Mesodermal cell (in vitro differentiated cells): Measurements from ENCODE around the gene ESR2.
"Not testable (repeated sequence)": the region's sequence is repeated elsewhere in the genome, so short reads cannot be mapped to it uniquely, and the experiment has no call there.

ENCODE experiments used
- H3K27ac ChIP-seq: 2 replicates; pipeline ENCODE4 v1.7.0; 2013; ENCODE audit warnings: mild to moderate bottlenecking, low read depth, low read length, moderate library complexity; ENCODE audit not compliant: severe bottlenecking
- H3K36me3 ChIP-seq: 2 replicates; pipeline ENCODE4 v1.7.1; 2013; ENCODE audit warnings: mild to moderate bottlenecking, low read length, moderate library complexity; ENCODE audit not compliant: control insufficient read depth, insufficient read depth
- H3K4me1 ChIP-seq: one replicate; pipeline ENCODE4 v1.7.1; 2013; ENCODE audit warnings: mild to moderate bottlenecking, low read length; ENCODE audit not compliant: insufficient read depth, control insufficient read depth, poor library complexity, severe bottlenecking
- H3K4me3 ChIP-seq: 2 replicates; pipeline ENCODE4 v1.7.0; 2013; ENCODE audit warnings: low read length, control low read depth, mild to moderate bottlenecking; ENCODE audit not compliant: insufficient read depth, poor library complexity, severe bottlenecking; ENCODE audit errors: extremely low read depth
- H3K9me3 ChIP-seq: 2 replicates; pipeline ENCODE4 v1.7.1; 2013; ENCODE audit warnings: mild to moderate bottlenecking, low read length, moderate library complexity; ENCODE audit not compliant: control insufficient read depth
- WGBS, 2 experiments: methylation state at CpG; one replicate each; pipeline ENCODE4 v1.1.5; 2013; ENCODE audit warnings: missing lambda C conversion rate in 2 of 2; ENCODE audit not compliant: insufficient coverage in 2 of 2; 5-methylcytosine and 5-hydroxymethylcytosine counted together

ESR2 gene

GRCh38 chr14:64061115-64061514 is 233.1 kb downstream of the ESR2 start:
- WGBS, 2 experiments = no CpG with 5 or more reads among the region's 1 CpG
- no peak overlapping the region for H3K27ac ChIP-seq
- no peaks in the 10 kb centered on the region for H3K4me1 ChIP-seq
- H3K9me3 ChIP-seq = no peaks in the 10 kb centered on the region
- no peaks in the 10 kb centered on the region for H3K36me3 ChIP-seq
- H3K4me3 ChIP-seq = no peak overlapping the region

- H3K36me3 ChIP-seq = peaks cover 2% of the 10 kb centered on the region
- H3K9me3 ChIP-seq = no peaks in the 10 kb centered on the region
- no peaks in the 10 kb centered on the region for H3K4me1 ChIP-seq
- H3K27ac ChIP-seq = no peak overlapping the region
- 48 to 71% methylated on average over 1 to 5 of the region's 5 CpGs for WGBS, 2 experiments
- H3K4me3 ChIP-seq = no peak overlapping the region
Measured at GRCh38 chr14:64060648-64061096, 233.5 kb downstream of the ESR2 start.

GRCh38 chr14:64060199-64060545 is 234.0 kb downstream of the ESR2 start:
- H3K4me3 ChIP-seq = no peak overlapping the region
- peaks cover 2% of the 10 kb centered on the region for H3K36me3 ChIP-seq
- H3K27ac ChIP-seq = no peak overlapping the region
- no peaks in the 10 kb centered on the region for H3K9me3 ChIP-seq
- 100% methylated on average over 1 of the region's 1 CpG; no CpG with 5 or more reads in 1 of the 2 experiments for whole genome bisulfite sequencing, 2 experiments
- no peaks in the 10 kb centered on the region for H3K4me1 ChIP-seq

- Histone ChIP-seq H3K4me3 (no peak overlapping the region), H3K36me3 (peaks cover 2% of the 10 kb centered on the region), H3K27ac (no peak overlapping the region), H3K4me1 (no peaks in the 10 kb centered on the region), H3K9me3 (no peaks in the 10 kb centered on the region)
- 89 to 94% methylated on average over 6 of the region's 6 CpGs for WGBS, 2 experiments
Measured at GRCh38 chr14:64059454-64060198, 234.5 kb downstream of the ESR2 start.

GRCh38 chr14:64053694-64054669 is 240.2 kb downstream of the ESR2 start:
- H3K4me3 ChIP-seq = no peak overlapping the region
- no peak overlapping the region for H3K27ac ChIP-seq
- WGBS, 2 experiments = 95 to 97% methylated on average over 5 of the region's 10 CpGs
- no peaks in the 10 kb centered on the region for H3K4me1 ChIP-seq
- peaks cover 5% of the 10 kb centered on the region for H3K36me3 ChIP-seq
- no peaks in the 10 kb centered on the region for H3K9me3 ChIP-seq

GRCh38 chr14:64049616-64050381 is 244.4 kb downstream of the ESR2 start:
- Histone ChIP-seq H3K36me3 (peaks cover 2% of the 10 kb centered on the region), H3K4me1 (no peaks in the 10 kb centered on the region), H3K4me3 (no peak overlapping the region), H3K9me3 (no peaks in the 10 kb centered on the region), H3K27ac (no peak overlapping the region)
- WGBS, 2 experiments = 93 to 100% methylated on average over 2 of the region's 2 CpGs

GRCh38 chr14:64045091-64045490 is 249.1 kb downstream of the ESR2 start:
- H3K36me3 ChIP-seq = peaks cover 2% of the 10 kb centered on the region
- H3K4me1 ChIP-seq = no peaks in the 10 kb centered on the region
- H3K9me3 ChIP-seq = no peaks in the 10 kb centered on the region
- no peak overlapping the region for H3K27ac ChIP-seq
- no peak overlapping the region for H3K4me3 ChIP-seq
- 100% methylated on average over 1 of the region's 2 CpGs for whole genome bisulfite sequencing, 2 experiments

- not testable (repeated sequence) for H3K4me3 ChIP-seq, H3K36me3 ChIP-seq, H3K27ac ChIP-seq, H3K4me1 ChIP-seq, H3K9me3 ChIP-seq
- 95 to 98% methylated on average over 5 to 6 of the region's 6 CpGs for WGBS, 2 experiments
Measured at GRCh38 chr14:64043296-64043695, 250.9 kb downstream of the ESR2 start.

- Histone ChIP-seq H3K27ac (no peak overlapping the region), H3K4me3 (no peak overlapping the region), H3K9me3 (no peaks in the 10 kb centered on the region), H3K36me3 (no peaks in the 10 kb centered on the region), H3K4me1 (peaks cover 2% of the 10 kb centered on the region)
- WGBS, 2 experiments = no CpG with 5 or more reads among the region's 2 CpGs
Measured at GRCh38 chr14:64040044-64040443, 254.1 kb downstream of the ESR2 start.

- H3K9me3 ChIP-seq = no peaks in the 10 kb centered on the region
- WGBS, 2 experiments = 85 to 96% methylated on average over 3 to 4 of the region's 5 CpGs
- no peak overlapping the region for H3K27ac ChIP-seq
- H3K36me3 ChIP-seq = no peaks in the 10 kb centered on the region
- no peak overlapping the region for H3K4me3 ChIP-seq
- H3K4me1 ChIP-seq = peaks cover 3% of the 10 kb centered on the region
Measured at GRCh38 chr14:64038841-64039542, 255.2 kb downstream of the ESR2 start.
